ENCODE measurements around the gene PALLD. TPM values are rescaled to one million over a fixed set of nuclear protein-coding genes. Genes with fewer than 3 reads are reported as not detected.

Gene PALLD
- total and polyA plus RNA-seq, 2 of the 13 experiments (the other 11 are each of a cell fraction or from before 2014, with no cell fraction given) = 0.50 to 1.5 TPM

DNA sequence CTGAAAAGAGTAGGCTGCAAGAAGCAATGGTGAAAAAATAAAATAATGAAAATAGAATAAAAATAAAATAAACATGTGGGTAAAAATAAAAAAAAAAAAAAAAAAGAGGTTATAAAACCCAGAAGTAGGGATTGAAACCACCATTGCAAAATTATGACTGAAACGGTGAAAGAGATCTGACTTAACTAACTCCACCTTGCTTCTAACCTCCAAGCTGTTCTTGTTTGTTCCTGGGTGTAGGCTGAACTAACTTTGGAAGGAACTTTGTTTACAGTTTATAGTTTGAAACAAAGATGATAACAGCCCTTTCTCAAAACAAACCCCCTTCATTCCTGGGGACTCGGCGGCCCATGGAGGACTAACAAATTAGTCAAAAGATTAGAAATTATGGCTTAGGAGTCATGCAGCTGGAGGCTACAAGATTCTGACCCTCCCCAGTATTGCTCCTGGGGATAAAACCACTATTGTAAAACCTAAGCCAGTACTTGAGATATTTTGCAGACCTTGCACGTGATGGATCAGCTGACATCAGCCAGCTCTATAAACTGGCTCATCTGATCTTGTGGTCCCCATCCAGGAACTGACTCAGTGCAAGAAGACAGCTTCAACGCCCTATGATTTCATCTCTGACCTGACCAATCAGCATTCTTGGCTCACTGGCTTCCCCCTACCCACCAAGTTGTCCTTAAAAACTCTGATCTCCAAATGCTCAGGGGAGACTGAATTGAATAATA lies 47.0 kb upstream of the PALLD start (continued):
- TF ChIP-seq, protein P1, sequence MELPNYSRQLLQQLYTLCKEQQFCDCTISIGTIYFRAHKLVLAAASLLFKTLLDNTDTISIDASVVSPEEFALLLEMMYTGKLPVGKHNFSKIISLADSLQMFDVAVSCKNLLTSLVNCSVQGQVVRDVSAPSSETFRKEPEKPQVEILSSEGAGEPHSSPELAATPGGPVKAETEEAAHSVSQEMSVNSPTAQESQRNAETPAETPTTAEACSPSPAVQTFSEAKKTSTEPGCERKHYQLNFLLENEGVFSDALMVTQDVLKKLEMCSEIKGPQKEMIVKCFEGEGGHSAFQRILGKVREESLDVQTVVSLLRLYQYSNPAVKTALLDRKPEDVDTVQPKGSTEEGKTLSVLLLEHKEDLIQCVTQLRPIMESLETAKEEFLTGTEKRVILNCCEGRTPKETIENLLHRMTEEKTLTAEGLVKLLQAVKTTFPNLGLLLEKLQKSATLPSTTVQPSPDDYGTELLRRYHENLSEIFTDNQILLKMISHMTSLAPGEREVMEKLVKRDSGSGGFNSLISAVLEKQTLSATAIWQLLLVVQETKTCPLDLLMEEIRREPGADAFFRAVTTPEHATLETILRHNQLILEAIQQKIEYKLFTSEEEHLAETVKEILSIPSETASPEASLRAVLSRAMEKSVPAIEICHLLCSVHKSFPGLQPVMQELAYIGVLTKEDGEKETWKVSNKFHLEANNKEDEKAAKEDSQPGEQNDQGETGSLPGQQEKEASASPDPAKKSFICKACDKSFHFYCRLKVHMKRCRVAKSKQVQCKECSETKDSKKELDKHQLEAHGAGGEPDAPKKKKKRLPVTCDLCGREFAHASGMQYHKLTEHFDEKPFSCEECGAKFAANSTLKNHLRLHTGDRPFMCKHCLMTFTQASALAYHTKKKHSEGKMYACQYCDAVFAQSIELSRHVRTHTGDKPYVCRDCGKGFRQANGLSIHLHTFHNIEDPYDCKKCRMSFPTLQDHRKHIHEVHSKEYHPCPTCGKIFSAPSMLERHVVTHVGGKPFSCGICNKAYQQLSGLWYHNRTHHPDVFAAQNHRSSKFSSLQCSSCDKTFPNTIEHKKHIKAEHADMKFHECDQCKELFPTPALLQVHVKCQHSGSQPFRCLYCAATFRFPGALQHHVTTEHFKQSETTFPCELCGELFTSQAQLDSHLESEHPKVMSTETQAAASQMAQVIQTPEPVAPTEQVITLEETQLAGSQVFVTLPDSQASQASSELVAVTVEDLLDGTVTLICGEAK (IDR thresholded peaks at IDR 0.05) = no peak
- TF ChIP-seq, protein P1 (CRISPR knock-in tag; IDR thresholded peaks at IDR 0.05) = no peak
- TF ChIP-seq HOXA5 (CRISPR knock-in tag; IDR thresholded peaks at IDR 0.05) (no peak), ARNT (IDR thresholded peaks at IDR 0.05) (no peak), DPF2 (CRISPR knock-in tag; IDR thresholded peaks at IDR 0.05; ENCODE audit: borderline replicate concordance, low read depth) (no peak), ZNF17 (CRISPR knock-in tag; IDR thresholded peaks at IDR 0.05) (no peak), ZNF891 (CRISPR knock-in tag; IDR thresholded peaks at IDR 0.05) (no peak), NCOR1 (IDR thresholded peaks at IDR 0.05; ENCODE audit: borderline replicate concordance, low read length) (no peak)
- TF ChIP-seq, protein P2, sequence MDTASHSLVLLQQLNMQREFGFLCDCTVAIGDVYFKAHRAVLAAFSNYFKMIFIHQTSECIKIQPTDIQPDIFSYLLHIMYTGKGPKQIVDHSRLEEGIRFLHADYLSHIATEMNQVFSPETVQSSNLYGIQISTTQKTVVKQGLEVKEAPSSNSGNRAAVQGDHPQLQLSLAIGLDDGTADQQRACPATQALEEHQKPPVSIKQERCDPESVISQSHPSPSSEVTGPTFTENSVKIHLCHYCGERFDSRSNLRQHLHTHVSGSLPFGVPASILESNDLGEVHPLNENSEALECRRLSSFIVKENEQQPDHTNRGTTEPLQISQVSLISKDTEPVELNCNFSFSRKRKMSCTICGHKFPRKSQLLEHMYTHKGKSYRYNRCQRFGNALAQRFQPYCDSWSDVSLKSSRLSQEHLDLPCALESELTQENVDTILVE (CRISPR knock-in tag; IDR thresholded peaks at IDR 0.05) = no peak
